Kidney epithelial cell (primary cell): ENCODE measurements around the gene WNT9B. TPM values are rescaled to one million over a fixed set of nuclear protein-coding genes. Genes with fewer than 3 reads are reported as not detected.
A peak's percentile ranks its signal among the peaks of the same experiment; 100 is the strongest.

Experiments
- DNase-seq: peaks from one replicate; pipeline ENCODE4 v3.0.0-alpha.2; 2010; ENCODE audit warnings: low read depth
- H3K27me3 ChIP-seq: 2 replicates; pipeline ENCODE4 v1.6.0; 2011; ENCODE audit warnings: low read length; ENCODE audit not compliant: control insufficient read depth, insufficient read depth
- H3K36me3 ChIP-seq: 2 replicates; pipeline ENCODE4 v1.5.1; 2011; ENCODE audit warnings: low read length; ENCODE audit not compliant: control insufficient read depth, insufficient read depth
- H3K4me3 ChIP-seq: 2 replicates; pipeline ENCODE4 v1.5.1; 2011; ENCODE audit warnings: low read depth, mild to moderate bottlenecking, control low read depth, low read length
- CTCF ChIP-seq: IDR thresholded peaks from 2 replicates; pipeline ENCODE4 v1.5.1; 2011; ENCODE audit warnings: mild to moderate bottlenecking, moderate library complexity, low read length, control low read depth, inconsistent platforms; ENCODE audit not compliant: insufficient read depth, poor library complexity, severe bottlenecking
- total RNA-seq: library from RNA; depleted of rRNA; stranded (reverse); fragments of >200 nt; gene quantifications from 2 replicates; pipeline ENCODE4 v1.2.3, GENCODE V29; 2015

The WNT9B gene
- total RNA-seq, 1 donor from 2014 or later: not detected

GRCh38 chr17:46876353-46876887 is 25.0 kb downstream of the WNT9B start:
- no peak for DNase-seq
- Histone ChIP-seq H3K4me3 (no peak overlapping the region), H3K27me3 (peaks cover 12% of the 10 kb centered on the region), H3K36me3 (no peaks in the 10 kb centered on the region)
- peak; percentile 34 for TF ChIP-seq CTCF

- H3K4me3 ChIP-seq: no peak overlapping the region
- no peak for DNase-seq
Measured at GRCh38 chr17:46876926-46877325, 25.5 kb downstream of the WNT9B start.

GRCh38 chr17:46877466-46877865 is 26.1 kb downstream of the WNT9B start:
- Histone ChIP-seq H3K27me3 (peaks cover 12% of the 10 kb centered on the region), H3K4me3 (no peak overlapping the region), H3K36me3 (no peaks in the 10 kb centered on the region)
- DNase-seq: no peak
- no peak for TF ChIP-seq CTCF

More at GRCh38 chr17:46876926-46877325, 25.5 kb downstream of the WNT9B start:
- no peak for TF ChIP-seq CTCF
- Histone ChIP-seq H3K36me3 (no peaks in the 10 kb centered on the region), H3K27me3 (peaks cover 12% of the 10 kb centered on the region)

DNA sequence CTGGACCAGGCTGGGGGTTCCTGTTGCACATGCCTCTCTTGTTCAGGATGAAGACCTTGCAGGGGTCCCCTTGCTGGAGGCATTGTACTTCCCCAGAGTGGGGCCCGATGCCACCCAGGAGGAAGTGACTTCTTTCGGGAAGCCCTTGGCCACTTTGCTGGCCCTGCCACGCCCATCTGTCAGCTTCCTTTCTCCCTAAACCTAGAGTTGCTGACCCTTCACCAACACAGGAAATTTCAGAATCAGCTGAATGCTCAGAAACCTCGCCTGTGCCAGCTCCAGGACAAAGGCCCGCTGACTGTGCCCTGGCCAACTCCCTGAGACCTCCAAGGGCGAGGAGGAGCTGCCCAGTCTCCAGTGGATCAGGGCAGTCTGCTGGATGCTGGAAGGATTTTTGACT is 26.7 kb downstream of the WNT9B start:
- DNase-seq: no peak
- H3K4me3 ChIP-seq: no peak overlapping the region
- H3K27me3 ChIP-seq: peaks cover 14% of the 10 kb centered on the region
- no peak for TF ChIP-seq CTCF
- H3K36me3 ChIP-seq: no peaks in the 10 kb centered on the region

GRCh38 chr17:46879101-46879500 is 27.7 kb downstream of the WNT9B start:
- Histone ChIP-seq H3K27me3 (peaks cover 19% of the 10 kb centered on the region), H3K4me3 (no peak overlapping the region)
- no peak for DNase-seq

More at GRCh38 chr17:46879101-46879500, 27.7 kb downstream of the WNT9B start:
- H3K36me3 ChIP-seq: no peaks in the 10 kb centered on the region
- no peak for TF ChIP-seq CTCF
